Smooth muscle cell of the pulmonary artery (primary cell): ENCODE results near the gene TAF11L5. TPM values are rescaled to one million over a fixed set of nuclear protein-coding genes. Genes with fewer than 3 reads are reported as not detected.

ENCODE experiments used
- total RNA-seq: library from RNA; depleted of rRNA; stranded (reverse); fragments of >200 nt; gene quantifications from 2 replicates; pipeline ENCODE4 v1.2.3, GENCODE V29; 2014

Gene TAF11L5
- not detected in 2 replicates for total RNA-seq

DNA sequence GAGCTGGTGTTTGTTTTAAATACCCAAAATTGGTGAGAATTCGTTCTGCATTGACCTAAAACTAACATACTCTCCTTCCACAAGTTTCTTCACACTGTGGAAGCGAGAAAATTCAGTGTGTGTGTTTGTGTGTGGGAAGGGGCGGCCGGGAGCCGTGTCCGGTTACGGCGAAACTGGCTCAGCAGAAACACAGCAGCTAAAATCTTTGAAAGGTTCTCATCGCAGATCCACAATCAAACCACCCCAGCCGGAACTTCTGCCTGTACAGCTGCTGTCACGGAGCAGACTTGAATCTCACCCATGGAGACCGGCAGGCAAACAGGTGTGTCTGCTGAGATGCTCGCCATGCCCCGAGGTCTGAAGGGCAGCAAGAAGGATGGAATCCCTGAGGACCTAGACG, at the start of gene TAF11L5:
Gene TAF11L5, plus strand, starts transcription at position 301 of the 400 bp plus-strand sequence.

DNA sequence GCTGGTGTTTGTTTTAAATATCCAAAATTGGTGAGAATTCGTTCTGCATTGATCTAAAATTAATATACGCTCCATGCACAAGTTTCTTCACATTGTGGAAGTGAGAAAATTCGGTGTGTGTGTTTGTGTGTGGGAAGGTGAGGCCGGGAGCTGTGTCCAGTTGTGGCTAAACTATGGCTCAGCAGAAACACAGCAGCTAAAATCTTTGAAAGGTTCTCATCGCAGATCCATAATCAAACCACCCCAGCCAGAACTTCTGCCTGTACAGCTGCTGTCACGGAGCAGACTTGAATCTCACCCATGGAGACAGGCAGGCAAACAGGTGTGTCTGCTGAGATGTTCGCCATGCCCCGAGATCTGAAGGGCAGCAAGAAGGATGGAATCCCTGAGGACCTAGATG, 27.1 kb upstream of the TAF11L5 start, which contains the start of gene TAF11L2:
Gene TAF11L2, plus strand, starts transcription at position 301 of the 400 bp plus-strand sequence.

DNA sequence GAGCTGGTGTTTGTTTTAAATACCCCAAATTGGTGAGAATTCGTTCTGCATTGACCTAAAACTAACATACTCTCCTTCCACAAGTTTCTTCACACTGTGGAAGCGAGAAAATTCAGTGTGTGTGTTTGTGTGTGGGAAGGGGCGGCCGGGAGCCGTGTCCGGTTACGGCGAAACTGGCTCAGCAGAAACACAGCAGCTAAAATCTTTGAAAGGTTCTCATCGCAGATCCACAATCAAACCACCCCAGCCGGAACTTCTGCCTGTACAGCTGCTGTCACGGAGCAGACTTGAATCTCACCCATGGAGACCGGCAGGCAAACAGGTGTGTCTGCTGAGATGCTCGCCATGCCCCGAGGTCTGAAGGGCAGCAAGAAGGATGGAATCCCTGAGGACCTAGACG, 7.0 kb upstream of the TAF11L5 start, which contains the start of gene TAF11L3:
Gene TAF11L3, plus strand, starts transcription at position 301 of the 400 bp plus-strand sequence.

DNA sequence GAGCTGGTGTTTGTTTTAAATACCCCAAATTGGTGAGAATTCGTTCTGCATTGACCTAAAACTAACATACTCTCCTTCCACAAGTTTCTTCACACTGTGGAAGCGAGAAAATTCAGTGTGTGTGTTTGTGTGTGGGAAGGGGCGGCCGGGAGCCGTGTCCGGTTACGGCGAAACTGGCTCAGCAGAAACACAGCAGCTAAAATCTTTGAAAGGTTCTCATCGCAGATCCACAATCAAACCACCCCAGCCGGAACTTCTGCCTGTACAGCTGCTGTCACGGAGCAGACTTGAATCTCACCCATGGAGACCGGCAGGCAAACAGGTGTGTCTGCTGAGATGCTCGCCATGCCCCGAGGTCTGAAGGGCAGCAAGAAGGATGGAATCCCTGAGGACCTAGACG, 3.5 kb upstream of the TAF11L5 start, which contains the start of gene TAF11L4:
Gene TAF11L4, plus strand, starts transcription at position 301 of the 400 bp plus-strand sequence.

DNA sequence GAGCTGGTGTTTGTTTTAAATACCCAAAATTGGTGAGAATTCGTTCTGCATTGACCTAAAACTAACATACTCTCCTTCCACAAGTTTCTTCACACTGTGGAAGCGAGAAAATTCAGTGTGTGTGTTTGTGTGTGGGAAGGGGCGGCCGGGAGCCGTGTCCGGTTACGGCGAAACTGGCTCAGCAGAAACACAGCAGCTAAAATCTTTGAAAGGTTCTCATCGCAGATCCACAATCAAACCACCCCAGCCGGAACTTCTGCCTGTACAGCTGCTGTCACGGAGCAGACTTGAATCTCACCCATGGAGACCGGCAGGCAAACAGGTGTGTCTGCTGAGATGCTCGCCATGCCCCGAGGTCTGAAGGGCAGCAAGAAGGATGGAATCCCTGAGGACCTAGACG, 3.3 kb downstream of the TAF11L5 start, which contains the start of gene TAF11L6:
Gene TAF11L6, plus strand, starts transcription at position 301 of the 400 bp plus-strand sequence.

Other genes with a start within 250 kb of the TAF11L5 start
- not detected in 2 replicates for gene TAF11L2, start 27.0 kb upstream of the TAF11L5 start, total RNA-seq
- gene TAF11L3, start 6.9 kb upstream of the TAF11L5 start, total RNA-seq: not detected in 2 replicates
- gene TAF11L4, start 3.4 kb upstream of the TAF11L5 start, total RNA-seq: not detected in 2 replicates
- not detected in 2 replicates for gene TAF11L6, start 3.4 kb downstream of the TAF11L5 start, total RNA-seq
- gene TAF11L7, start 60.5 kb downstream of the TAF11L5 start, total RNA-seq: not detected in 2 replicates
- not detected in 2 replicates for gene TAF11L8, start 65.7 kb downstream of the TAF11L5 start, total RNA-seq
- not detected in 2 replicates for gene TAF11L9, start 69.2 kb downstream of the TAF11L5 start, total RNA-seq
- gene TAF11L10, start 72.6 kb downstream of the TAF11L5 start, total RNA-seq: not detected in 2 replicates
- gene TAF11L11, start 78.9 kb downstream of the TAF11L5 start, total RNA-seq: not detected in 2 replicates
- gene TAF11L12, start 85.2 kb downstream of the TAF11L5 start, total RNA-seq: not detected in 2 replicates
- not detected in 2 replicates for gene TAF11L13, start 106.9 kb downstream of the TAF11L5 start, total RNA-seq
- not detected in 2 replicates for gene TAF11L14, start 109.2 kb downstream of the TAF11L5 start, total RNA-seq